ENCODE results near the gene MPHOSPH10. TPM values are rescaled to one million over a fixed set of nuclear protein-coding genes. Genes with fewer than 3 reads are reported as not detected.
A peak's percentile ranks its signal among the peaks of the same experiment; 100 is the strongest.
"Not testable (repeated sequence)": the region's sequence is repeated elsewhere in the genome, so short reads cannot be mapped to it uniquely, and the experiment has no call there.

The MPHOSPH10 gene
- total and polyA plus RNA-seq, 2 of the 13 experiments (the other 11 are each of a cell fraction or from before 2014, with no cell fraction given), result 37.8 to 137 TPM

- H3K4me1 ChIP-seq (ENCODE audit: insufficient read depth, low read length), result peaks cover 44% of the 10 kb centered on the region
- FAIRE-seq (no peak), DNase-seq (ENCODE audit: low spot score) (no peak), ATAC-seq (peak; percentile 15; the same call in 2 of the 3 replicates)
- ChIA-PET POLR2A (interaction anchor here (1.4 kb wide), 1 partner anchor 36 kb away, joined by 5 read pairs; the partner anchor contains the start of gene NAGK), CTCF (ENCODE audit: low intra/inter-chr PET ratio, low total read pairs) (no interaction called here)
- H4K20me1 ChIP-seq (ENCODE audit: insufficient read depth, low read length), result no peaks in the 10 kb centered on the region
- no peaks in the 10 kb centered on the region for H3K79me2 ChIP-seq (ENCODE audit: insufficient read depth, low read length)
- BruUV-seq (replicated peaks), result no TSS peak
- TF ChIP-seq ADNP (CRISPR knock-in tag; IDR thresholded peaks at IDR 0.05) (no peak), STAT5B (CRISPR knock-in tag; IDR thresholded peaks at IDR 0.05) (no peak), NFATC3 (CRISPR knock-in tag; IDR thresholded peaks at IDR 0.05) (no peak)
- no peaks in the 10 kb centered on the region for H3K27me3 ChIP-seq (ENCODE audit: control insufficient read depth in 1 of 2, insufficient read depth in 2 of 2, low read length in 2 of 2)
- no peak overlapping the region for H3K4me2 ChIP-seq (ENCODE audit: low read depth, low read length)
- H3K27ac ChIP-seq (ENCODE audit: extremely low read length, insufficient read depth, low read length), result no peak overlapping the region
- H3K4me3 ChIP-seq (replicated peaks in 1 of 3; ENCODE audit: insufficient read depth in 1 of 3, low read depth in 2 of 3, low read length in 3 of 3), result no peak overlapping the region
- no peaks in the 10 kb centered on the region for H3K9me3 ChIP-seq (ENCODE audit: low read length)
- 70% methylated on average over 5 of the region's 5 CpGs for WGBS (ENCODE audit: low lambda C conversion rate)
- no peak overlapping the region for H2AFZ ChIP-seq (ENCODE audit: low read length)
- no peak overlapping the region for H3K9ac ChIP-seq (ENCODE audit: insufficient read depth, low read depth, low read length)
- in situ Hi-C loops (cut with HindIII; ENCODE audit: extremely low pct_ligation_motif_present, low pct_unique_long_range_greater_than_20kb), result loop anchor here (5.0 kb wide), 1 partner anchor 53 kb away; no protein-coding TSS in a partner anchor
- H3K36me3 ChIP-seq (replicated peaks in 1 of 2; ENCODE audit: control insufficient read depth in 1 of 2, insufficient read depth in 2 of 2, low read length in 2 of 2), result peaks cover 0 to 4% of the 10 kb centered on the region in 2 experiments; a peak in 1 of 5 replicates
- intact Hi-C loops (cut with micrococcal nuclease; ENCODE audit: unreplicated experiment), result no loop called here
Observed at GRCh38 chr2:71103809-71104208, 26.6 kb upstream of the MPHOSPH10 start.

GRCh38 chr2:71106463-71106862 is 24.0 kb upstream of the MPHOSPH10 start:
- H2AFZ ChIP-seq (ENCODE audit: low read length); CTCF ChIA-PET (ENCODE audit: low intra/inter-chr PET ratio, low total read pairs); POLR2A ChIA-PET; H4K20me1 ChIP-seq (ENCODE audit: insufficient read depth, low read length); DNase-seq (ENCODE audit: low spot score); BruUV-seq (replicated peaks); H3K4me3 ChIP-seq (replicated peaks in 1 of 3; ENCODE audit: insufficient read depth in 1 of 3, low read depth in 2 of 3, low read length in 3 of 3); H3K4me2 ChIP-seq (ENCODE audit: low read depth, low read length); intact Hi-C loops (cut with micrococcal nuclease; ENCODE audit: unreplicated experiment); H3K27ac ChIP-seq (ENCODE audit: extremely low read length, insufficient read depth, low read length); FAIRE-seq; H3K27me3 ChIP-seq (ENCODE audit: control insufficient read depth in 1 of 2, insufficient read depth in 2 of 2, low read length in 2 of 2); ATAC-seq; H3K79me2 ChIP-seq (ENCODE audit: insufficient read depth, low read length); H3K9ac ChIP-seq (ENCODE audit: insufficient read depth, low read depth, low read length); H3K9me3 ChIP-seq (ENCODE audit: low read length); in situ Hi-C loops (cut with HindIII; ENCODE audit: extremely low pct_ligation_motif_present, low pct_unique_long_range_greater_than_20kb): not testable (repeated sequence)
- H3K4me1 ChIP-seq (ENCODE audit: insufficient read depth, low read length), result peaks cover 31% of the 10 kb centered on the region
- WGBS (ENCODE audit: low lambda C conversion rate), result 78% methylated on average over 6 of the region's 6 CpGs
- peaks cover 1 to 20% of the 10 kb centered on the region in 2 experiments; a peak in 3 of 5 replicates for H3K36me3 ChIP-seq (replicated peaks in 1 of 2; ENCODE audit: control insufficient read depth in 1 of 2, insufficient read depth in 2 of 2, low read length in 2 of 2)
